SU-DHL-6 (cell line): ENCODE data around the gene MYOF.

ENCODE experiments used
- H2AFZ ChIP-seq: fragments of 200-600 bp; sonication (generic); 2 replicates; pipeline ENCODE4 v1.6.1; 2014; ENCODE audit warnings: low read depth, mild to moderate bottlenecking, moderate library complexity, mixed read lengths, antibody characterized with exemption, low read length; ENCODE audit not compliant: severe bottlenecking
- H3F3A ChIP-seq: fragments of 200-600 bp; shearing (Covaris generic); 2 replicates; pipeline ENCODE4 v1.6.0; 2016; ENCODE audit warnings: antibody characterized with exemption, mild to moderate bottlenecking; ENCODE audit not compliant: insufficient read depth
- H3K27ac ChIP-seq: fragments of 200-600 bp; sonication (generic); 2 replicates; pipeline ENCODE4 v1.5.1; 2016; ENCODE audit warnings: low read depth, mild to moderate bottlenecking, low read length, moderate library complexity, mixed read lengths
- H3K27me3 ChIP-seq: fragments of 200-600 bp; sonication (generic), shearing (Covaris generic); 2 replicates; pipeline ENCODE4 v1.6.0; 2014; ENCODE audit warnings: mild to moderate bottlenecking, low read length
- H3K36me3 ChIP-seq: fragments of 200-600 bp; sonication (generic); 2 replicates; pipeline ENCODE4 v1.6.1; 2014; ENCODE audit warnings: mild to moderate bottlenecking, low read length, mixed read lengths
- H3K4me2 ChIP-seq: fragments of 300-600, 200-600 bp; shearing (Covaris generic), sonication (generic); 2 replicates; pipeline ENCODE4 v1.6.0; 2014; ENCODE audit warnings: low read length, low read depth, mild to moderate bottlenecking; ENCODE audit not compliant: poor library complexity, severe bottlenecking
- H3K4me3 ChIP-seq: fragments of 200-600 bp; sonication (generic); 2 replicates; pipeline ENCODE4 v1.5.1; 2014; ENCODE audit warnings: antibody characterized with exemption, low read length, mild to moderate bottlenecking, mixed read lengths; ENCODE audit not compliant: insufficient read depth, poor library complexity, severe bottlenecking
- H3K79me2 ChIP-seq: fragments of 200-600 bp; sonication (generic); 2 replicates; pipeline ENCODE4 v1.6.1; 2014; ENCODE audit warnings: mild to moderate bottlenecking, low read length, moderate library complexity; ENCODE audit not compliant: insufficient read depth
- H3K9ac ChIP-seq: fragments of 200-600 bp; sonication (generic); 2 replicates; pipeline ENCODE4 v1.7.0; 2014; ENCODE audit warnings: mild to moderate bottlenecking, low read length
- H3K9me2 ChIP-seq: fragments of 200-600 bp; sonication (generic); replicated peaks from 2 replicates; pipeline ENCODE4 v1.6.1; 2014; ENCODE audit warnings: low read length; ENCODE audit not compliant: insufficient read depth
- H3K9me3 ChIP-seq: fragments of 200-600 bp; sonication (generic); 2 replicates; pipeline ENCODE4 v1.6.1; 2014; ENCODE audit warnings: low read length, mixed read lengths; ENCODE audit not compliant: insufficient read depth
- H4K20me1 ChIP-seq: fragments of 200-600 bp; sonication (generic); 2 replicates; pipeline ENCODE4 v1.6.1; 2014; ENCODE audit warnings: low read depth, mild to moderate bottlenecking, antibody characterized with exemption, low read length, moderate library complexity, mixed read lengths
- EZH2phosphoT487 ChIP-seq: fragments of 200-600 bp; sonication (generic), shearing (Covaris generic); conservative IDR thresholded peaks from 2 replicates; pipeline ENCODE4 v1.6.1; 2018; ENCODE audit warnings: mild to moderate bottlenecking, antibody characterized with exemption, low read length, moderate library complexity, mixed read lengths
- TF ChIP-seq, protein P1 (sequence below): fragments of 200-600 bp; sonication (generic); IDR thresholded peaks from one replicate; pipeline ENCODE4 v1.5.1; 2017; ENCODE audit warnings: antibody characterized with exemption, mild to moderate bottlenecking, low read length, moderate library complexity; ENCODE audit not compliant: insufficient read depth, poor library complexity, severe bottlenecking

Gene MYOF

DNA sequence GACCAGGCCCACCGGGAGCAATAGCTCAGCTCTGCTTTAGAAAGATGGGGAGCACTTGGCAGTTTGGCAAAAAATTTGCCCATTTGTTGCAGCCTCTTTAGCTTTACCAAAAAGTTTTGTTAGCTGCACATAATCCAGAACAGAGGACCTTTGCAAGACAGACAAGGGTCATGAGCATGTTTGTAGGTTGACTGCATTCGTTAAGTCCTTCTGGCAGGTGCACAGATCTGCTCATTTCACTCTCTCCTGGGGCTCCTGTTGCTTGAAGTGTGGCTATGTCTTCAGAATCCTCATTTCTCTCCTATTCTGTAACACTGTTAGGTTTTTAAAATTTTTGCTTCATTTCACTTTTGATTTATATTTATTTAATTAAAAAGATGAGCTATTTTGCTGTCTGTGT is 96.8 kb downstream of the MYOF start:
- no peak overlapping the region for H3K9ac ChIP-seq
- H3K27ac ChIP-seq: no peak overlapping the region
- no peak overlapping the region for H3K4me2 ChIP-seq
- no peak overlapping the region for H2AFZ ChIP-seq
- H3K9me3 ChIP-seq: no peaks in the 10 kb centered on the region
- H3K9me2 ChIP-seq: no peaks in the 10 kb centered on the region
- no peaks in the 10 kb centered on the region for H4K20me1 ChIP-seq
- H3K4me3 ChIP-seq: no peak overlapping the region
- H3K79me2 ChIP-seq: no peaks in the 10 kb centered on the region
- H3K27me3 ChIP-seq: no peaks in the 10 kb centered on the region
- no peak for TF ChIP-seq EZH2phosphoT487
- TF ChIP-seq, protein P1, sequence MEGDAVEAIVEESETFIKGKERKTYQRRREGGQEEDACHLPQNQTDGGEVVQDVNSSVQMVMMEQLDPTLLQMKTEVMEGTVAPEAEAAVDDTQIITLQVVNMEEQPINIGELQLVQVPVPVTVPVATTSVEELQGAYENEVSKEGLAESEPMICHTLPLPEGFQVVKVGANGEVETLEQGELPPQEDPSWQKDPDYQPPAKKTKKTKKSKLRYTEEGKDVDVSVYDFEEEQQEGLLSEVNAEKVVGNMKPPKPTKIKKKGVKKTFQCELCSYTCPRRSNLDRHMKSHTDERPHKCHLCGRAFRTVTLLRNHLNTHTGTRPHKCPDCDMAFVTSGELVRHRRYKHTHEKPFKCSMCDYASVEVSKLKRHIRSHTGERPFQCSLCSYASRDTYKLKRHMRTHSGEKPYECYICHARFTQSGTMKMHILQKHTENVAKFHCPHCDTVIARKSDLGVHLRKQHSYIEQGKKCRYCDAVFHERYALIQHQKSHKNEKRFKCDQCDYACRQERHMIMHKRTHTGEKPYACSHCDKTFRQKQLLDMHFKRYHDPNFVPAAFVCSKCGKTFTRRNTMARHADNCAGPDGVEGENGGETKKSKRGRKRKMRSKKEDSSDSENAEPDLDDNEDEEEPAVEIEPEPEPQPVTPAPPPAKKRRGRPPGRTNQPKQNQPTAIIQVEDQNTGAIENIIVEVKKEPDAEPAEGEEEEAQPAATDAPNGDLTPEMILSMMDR: no peak
- no peaks in the 10 kb centered on the region for H3F3A ChIP-seq
- H3K36me3 ChIP-seq: no peaks in the 10 kb centered on the region

DNA sequence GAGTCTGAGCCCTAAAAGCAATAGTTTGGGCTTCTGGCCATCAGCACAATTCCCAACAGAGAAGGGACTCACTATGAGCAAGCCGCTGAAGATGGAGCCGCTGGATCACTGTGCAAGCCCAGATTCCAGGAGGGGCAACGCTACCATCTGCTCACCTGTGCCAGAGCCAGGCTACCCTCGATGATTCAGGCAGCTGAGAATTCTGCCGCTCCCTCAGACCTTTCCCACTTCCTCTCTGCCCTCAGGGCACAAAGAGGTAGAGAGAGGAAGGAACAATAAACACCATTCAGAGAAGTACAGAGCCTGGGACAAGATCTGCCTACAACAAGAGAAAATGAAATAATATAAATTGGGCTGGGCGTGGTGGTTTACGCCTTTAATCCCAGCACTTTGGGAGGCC is 98.1 kb downstream of the MYOF start:
- H3K4me2 ChIP-seq: no peak overlapping the region
- H3K27ac ChIP-seq: no peak overlapping the region
- H3K9me2 ChIP-seq: no peaks in the 10 kb centered on the region
- no peak for TF ChIP-seq EZH2phosphoT487
- TF ChIP-seq, protein P1: no peak
- H3K9me3 ChIP-seq: no peaks in the 10 kb centered on the region
- no peak overlapping the region for H3K4me3 ChIP-seq
- H2AFZ ChIP-seq: no peak overlapping the region
- no peaks in the 10 kb centered on the region for H3F3A ChIP-seq
- H3K79me2 ChIP-seq: no peaks in the 10 kb centered on the region
- H3K27me3 ChIP-seq: no peaks in the 10 kb centered on the region
- no peak overlapping the region for H3K9ac ChIP-seq
- H4K20me1 ChIP-seq: no peaks in the 10 kb centered on the region
- no peaks in the 10 kb centered on the region for H3K36me3 ChIP-seq

DNA sequence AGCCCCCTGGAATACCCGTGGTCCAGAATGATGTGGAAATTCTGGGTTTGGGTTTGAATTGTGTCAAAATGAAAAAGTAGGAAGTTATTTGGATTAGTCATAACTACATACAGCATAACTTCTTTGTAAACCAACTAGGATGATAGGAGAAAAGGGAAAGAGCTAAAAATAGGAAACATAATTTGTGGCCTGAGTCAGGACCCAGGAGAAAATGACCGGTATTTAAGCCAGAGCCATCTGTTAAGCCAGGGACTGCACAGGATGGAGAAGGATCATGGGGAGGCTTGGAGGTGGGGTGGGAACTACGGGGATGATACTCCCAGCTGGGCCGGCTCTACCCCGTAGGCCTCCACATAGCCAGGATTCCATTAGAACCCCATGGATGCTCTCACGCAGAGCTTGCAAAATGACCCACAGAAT is 98.6 kb downstream of the MYOF start:
- Histone ChIP-seq H2AFZ (no peak overlapping the region), H3K9me3 (no peaks in the 10 kb centered on the region), H3K27me3 (no peaks in the 10 kb centered on the region), H3F3A (no peaks in the 10 kb centered on the region), H3K9ac (no peak overlapping the region), H3K79me2 (no peaks in the 10 kb centered on the region), H3K4me3 (no peak overlapping the region), H3K36me3 (no peaks in the 10 kb centered on the region), H3K9me2 (no peaks in the 10 kb centered on the region), H3K4me2 (no peak overlapping the region), H3K27ac (no peak overlapping the region), H4K20me1 (no peaks in the 10 kb centered on the region)
- TF ChIP-seq EZH2phosphoT487: no peak
- TF ChIP-seq, protein P1: no peak
